ENCODE data around the gene PGRMC1.

DNA sequence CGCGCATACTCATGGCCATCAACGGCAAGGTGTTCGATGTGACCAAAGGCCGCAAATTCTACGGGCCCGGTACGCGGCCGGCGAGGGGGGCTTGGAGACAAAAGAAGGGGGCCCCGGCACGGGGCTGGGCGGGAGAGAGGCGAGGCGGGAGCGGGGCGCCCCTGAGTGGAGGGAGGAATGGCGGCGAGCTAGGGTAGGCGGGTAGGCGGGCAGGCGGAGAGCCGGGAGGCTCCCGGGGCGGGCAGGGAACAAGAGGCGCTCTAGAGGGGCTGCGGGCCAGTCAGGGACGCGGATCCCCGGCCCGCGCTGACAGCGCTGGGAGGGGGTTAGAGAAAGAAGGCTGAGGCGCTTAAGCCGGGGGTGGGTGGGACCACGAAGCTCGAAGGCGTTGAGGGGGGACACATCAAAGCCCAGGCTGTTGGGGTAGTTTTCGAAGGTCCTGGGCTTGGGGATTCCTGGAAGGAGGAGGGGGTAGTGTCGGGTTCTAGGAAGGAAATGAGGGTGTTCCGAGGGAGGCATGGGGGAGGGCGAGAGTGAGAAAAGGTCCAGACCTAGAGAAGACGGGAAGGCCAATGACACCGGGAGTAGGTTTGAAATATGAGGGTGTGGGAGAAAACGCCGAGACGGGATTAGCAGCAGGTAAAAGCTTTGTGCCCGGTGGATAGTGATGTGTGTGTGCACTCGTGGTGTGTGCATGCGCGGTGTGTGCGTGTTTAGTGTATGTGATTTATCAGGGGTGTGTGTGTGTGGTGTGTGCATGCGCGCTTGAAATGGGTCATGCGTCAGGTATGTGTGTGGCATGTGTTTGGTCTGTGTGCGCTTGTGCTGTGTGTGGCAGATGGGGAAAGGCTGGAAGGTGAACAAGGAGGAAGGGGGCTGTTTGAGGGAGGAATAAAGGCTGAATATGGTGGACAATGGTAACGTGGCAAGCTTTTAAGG, 807 bp downstream of the PGRMC1 start:
- TF ChIP-seq CTCF (IDR thresholded peaks at IDR 0.05) (no peak), ZFX (IDR thresholded peaks at IDR 0.05; ENCODE audit: borderline replicate concordance) (no peak)

All from 22Rv1 (cell line).